NCI-H460 (cell line): Measurements from ENCODE around the gene PTPRD. TPM values are rescaled to one million over a fixed set of nuclear protein-coding genes. Genes with fewer than 3 reads are reported as not detected.

ENCODE experiments used
- DNase-seq: peaks from one replicate; pipeline ENCODE4 v3.0.0-alpha.2; 2016; ENCODE audit warnings: low read depth; ENCODE audit errors: extremely low read depth
- total RNA-seq: library from RNA; depleted of rRNA; stranded (reverse); fragments of >200 nt; shearing (Covaris generic); gene quantifications from 2 replicates; pipeline ENCODE4 v1.2.3, GENCODE V29; 2014

Gene PTPRD
- total RNA-seq, 1 experiment from 2014 or later = 45.3 TPM

- no peak for DNase-seq
Observed at GRCh38 chr9:10062629-10063395, 550.0 kb downstream of the PTPRD start.

GRCh38 chr9:10059044-10059443 lies 553.8 kb downstream of the PTPRD start:
- DNase-seq = no peak

GRCh38 chr9:10055886-10056395 lies 556.9 kb downstream of the PTPRD start:
- no peak for DNase-seq

- no peak for DNase-seq
Observed at GRCh38 chr9:10054456-10054855, 558.3 kb downstream of the PTPRD start.

GRCh38 chr9:10052916-10053315 lies 559.9 kb downstream of the PTPRD start:
- no peak for DNase-seq

- DNase-seq = no peak
Observed at GRCh38 chr9:10052181-10052580, 560.6 kb downstream of the PTPRD start.

GRCh38 chr9:10050016-10050415 lies 562.8 kb downstream of the PTPRD start:
- no peak for DNase-seq

- no peak for DNase-seq
Observed at GRCh38 chr9:10048994-10049393, 563.8 kb downstream of the PTPRD start.

GRCh38 chr9:10045598-10045997 lies 567.2 kb downstream of the PTPRD start:
- DNase-seq = peak; percentile 13

GRCh38 chr9:10041726-10042229 lies 571.0 kb downstream of the PTPRD start:
- DNase-seq = no peak

GRCh38 chr9:10036095-10036494 lies 576.7 kb downstream of the PTPRD start:
- DNase-seq = no peak

- no peak for DNase-seq
Observed at GRCh38 chr9:10032166-10032565, 580.6 kb downstream of the PTPRD start.

GRCh38 chr9:10026443-10026984 lies 586.3 kb downstream of the PTPRD start:
- DNase-seq = no peak

- DNase-seq = no peak
Observed at GRCh38 chr9:10015755-10016154, 597.0 kb downstream of the PTPRD start.

GRCh38 chr9:10014889-10015288 lies 597.9 kb downstream of the PTPRD start:
- DNase-seq = no peak

GRCh38 chr9:10009401-10009800 lies 603.4 kb downstream of the PTPRD start:
- no peak for DNase-seq

GRCh38 chr9:10008101-10008799 lies 604.6 kb downstream of the PTPRD start:
- no peak for DNase-seq

- no peak for DNase-seq
Observed at GRCh38 chr9:10007356-10007755, 605.4 kb downstream of the PTPRD start.

GRCh38 chr9:10005206-10005605 lies 607.6 kb downstream of the PTPRD start:
- no peak for DNase-seq

GRCh38 chr9:10003047-10003446 lies 609.8 kb downstream of the PTPRD start:
- no peak for DNase-seq

- no peak for DNase-seq
Observed at GRCh38 chr9:10000669-10001068, 612.1 kb downstream of the PTPRD start.
